Measurements from ENCODE around the gene COA1.

DNA sequence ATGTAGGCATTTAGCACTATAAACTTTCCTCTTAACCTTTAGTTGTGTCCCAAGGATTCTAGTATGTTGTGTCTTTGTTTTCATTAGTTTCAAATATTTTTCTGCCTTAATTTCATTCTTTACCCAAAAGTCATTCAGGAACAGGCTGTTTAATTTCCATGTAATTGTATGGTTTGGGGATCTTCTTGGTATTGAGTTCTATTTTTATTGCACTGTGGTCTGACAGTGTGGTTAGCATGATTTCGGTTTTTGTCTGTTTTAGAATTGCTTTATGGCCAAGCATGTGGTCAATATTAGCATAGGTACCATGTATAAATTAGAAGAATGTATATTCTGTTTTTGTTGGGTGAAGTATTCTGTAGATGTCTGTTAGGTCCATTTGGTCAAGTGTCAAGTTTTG lies 26.3 kb downstream of the COA1 start:
- TF ChIP-seq, protein P1, sequence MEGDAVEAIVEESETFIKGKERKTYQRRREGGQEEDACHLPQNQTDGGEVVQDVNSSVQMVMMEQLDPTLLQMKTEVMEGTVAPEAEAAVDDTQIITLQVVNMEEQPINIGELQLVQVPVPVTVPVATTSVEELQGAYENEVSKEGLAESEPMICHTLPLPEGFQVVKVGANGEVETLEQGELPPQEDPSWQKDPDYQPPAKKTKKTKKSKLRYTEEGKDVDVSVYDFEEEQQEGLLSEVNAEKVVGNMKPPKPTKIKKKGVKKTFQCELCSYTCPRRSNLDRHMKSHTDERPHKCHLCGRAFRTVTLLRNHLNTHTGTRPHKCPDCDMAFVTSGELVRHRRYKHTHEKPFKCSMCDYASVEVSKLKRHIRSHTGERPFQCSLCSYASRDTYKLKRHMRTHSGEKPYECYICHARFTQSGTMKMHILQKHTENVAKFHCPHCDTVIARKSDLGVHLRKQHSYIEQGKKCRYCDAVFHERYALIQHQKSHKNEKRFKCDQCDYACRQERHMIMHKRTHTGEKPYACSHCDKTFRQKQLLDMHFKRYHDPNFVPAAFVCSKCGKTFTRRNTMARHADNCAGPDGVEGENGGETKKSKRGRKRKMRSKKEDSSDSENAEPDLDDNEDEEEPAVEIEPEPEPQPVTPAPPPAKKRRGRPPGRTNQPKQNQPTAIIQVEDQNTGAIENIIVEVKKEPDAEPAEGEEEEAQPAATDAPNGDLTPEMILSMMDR (IDR thresholded peaks at IDR 0.05): no peak
- no peak for TF ChIP-seq EZH2 (IDR thresholded peaks at IDR 0.05; ENCODE audit: borderline replicate concordance, insufficient read depth, low read depth, low read length, poor library complexity, severe bottlenecking)
